GM10847 (cell line): ENCODE measurements around the gene CAMTA1.

ENCODE experiments used
- POLR2A ChIP-seq: IDR thresholded peaks from 2 replicates; pipeline ENCODE4 v1.6.1; 2011; ENCODE audit not compliant: insufficient read length; ENCODE audit errors: extremely low read depth

The CAMTA1 gene

DNA sequence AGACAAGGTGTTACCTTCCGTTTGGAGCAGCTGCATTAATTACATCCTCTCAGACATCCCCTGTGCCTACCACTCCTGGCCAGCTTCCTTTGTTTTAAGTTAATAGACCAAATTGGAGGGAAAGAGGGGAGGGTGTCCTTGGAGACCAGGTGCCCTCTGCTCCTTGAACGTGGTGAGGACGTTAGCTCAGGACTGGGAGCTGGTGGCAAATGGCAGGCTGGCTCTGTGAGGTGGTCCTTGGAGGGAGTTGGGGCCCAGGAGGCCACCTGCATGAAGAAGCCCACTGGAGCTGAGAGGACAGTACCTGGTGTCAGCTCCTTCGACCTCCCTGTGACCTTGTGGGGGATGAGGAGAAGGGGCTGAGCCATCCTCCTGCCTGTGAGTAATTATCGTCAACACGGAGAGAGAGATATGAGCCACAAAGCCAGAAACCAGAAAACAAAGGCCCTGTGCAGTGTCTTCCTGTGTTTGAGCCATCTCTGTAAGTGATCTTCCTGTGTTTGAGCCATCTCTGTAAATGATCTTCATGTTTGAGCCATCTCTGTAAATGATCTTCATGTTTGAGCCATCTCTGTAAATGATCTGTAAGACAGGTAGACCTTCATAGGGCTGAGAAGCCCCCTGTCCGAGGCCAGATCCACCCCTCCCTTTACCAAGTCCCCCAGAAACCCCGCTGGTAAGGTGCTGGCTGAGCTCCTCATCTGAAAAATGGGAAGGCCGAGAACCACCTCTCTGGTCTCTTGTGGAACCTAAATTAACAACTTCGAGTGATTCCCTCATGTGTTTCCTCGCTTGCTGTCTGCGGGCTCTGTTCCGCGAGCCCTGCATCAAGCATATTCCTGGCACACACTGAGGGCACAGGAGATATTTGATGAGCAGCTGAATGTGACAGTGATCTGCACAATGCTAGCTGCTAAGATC is 126.0 kb downstream of the CAMTA1 start:
- TF ChIP-seq POLR2A = no peak

DNA sequence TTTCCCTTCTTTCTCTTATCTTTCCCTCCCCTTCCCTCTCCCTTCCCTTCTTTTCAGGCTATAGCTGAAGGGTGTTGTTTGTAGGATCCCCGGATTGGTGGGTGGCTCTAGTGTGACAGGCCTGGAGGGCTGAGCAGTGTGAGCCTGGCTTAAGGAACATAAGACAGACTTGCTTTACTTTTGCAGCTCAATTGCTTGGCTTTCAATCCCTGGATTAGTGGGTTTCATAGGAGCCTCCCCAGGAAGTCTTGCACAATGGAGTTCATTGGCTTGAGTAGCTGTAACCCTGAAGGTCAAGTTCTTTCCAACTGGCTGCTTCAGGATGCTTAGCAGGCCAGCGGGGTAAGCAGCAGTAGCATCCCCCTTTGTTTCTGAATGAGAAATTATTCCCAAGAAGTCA is 126.7 kb downstream of the CAMTA1 start:
- TF ChIP-seq POLR2A = no peak

DNA sequence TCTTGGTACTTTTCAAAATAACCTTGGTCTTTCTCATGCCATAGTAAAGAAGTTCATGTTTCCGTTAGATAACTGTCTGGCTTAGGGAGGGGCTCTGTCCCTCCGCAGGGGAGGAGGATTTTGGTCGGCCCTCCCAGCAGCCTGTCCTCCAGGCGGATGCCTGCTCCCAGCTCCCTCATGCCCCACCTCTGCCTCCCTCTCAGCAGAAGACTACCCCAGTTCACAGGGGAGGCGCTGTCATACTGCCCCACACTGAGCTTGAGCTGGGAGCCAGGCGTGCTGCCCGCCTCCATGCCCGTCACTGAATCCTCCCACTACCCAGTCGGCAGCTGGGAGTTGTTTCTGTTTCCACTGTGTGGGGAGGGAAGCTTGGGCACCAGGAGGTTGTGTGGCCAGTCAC is 127.3 kb downstream of the CAMTA1 start:
- TF ChIP-seq POLR2A = no peak

DNA sequence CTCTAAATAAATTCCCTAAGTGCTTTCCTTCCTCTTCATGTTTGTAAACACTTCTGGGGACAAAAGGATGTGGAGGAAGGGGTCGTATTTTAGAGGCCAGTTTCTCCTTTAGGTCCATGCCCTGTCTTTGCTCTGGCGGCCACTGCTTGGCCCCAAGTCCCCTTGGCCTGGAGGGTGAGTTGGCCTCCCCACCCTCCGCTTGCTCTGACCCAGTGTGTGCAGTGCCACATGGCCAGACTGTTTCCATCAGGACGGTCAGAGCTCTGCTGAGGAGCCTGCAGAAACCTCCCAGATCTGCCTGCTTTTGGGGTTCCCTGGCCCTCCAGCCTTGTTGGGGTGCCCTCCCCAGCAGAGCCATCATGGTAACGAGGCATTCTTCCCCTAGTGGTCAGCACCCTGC is 127.8 kb downstream of the CAMTA1 start:
- TF ChIP-seq POLR2A = no peak

DNA sequence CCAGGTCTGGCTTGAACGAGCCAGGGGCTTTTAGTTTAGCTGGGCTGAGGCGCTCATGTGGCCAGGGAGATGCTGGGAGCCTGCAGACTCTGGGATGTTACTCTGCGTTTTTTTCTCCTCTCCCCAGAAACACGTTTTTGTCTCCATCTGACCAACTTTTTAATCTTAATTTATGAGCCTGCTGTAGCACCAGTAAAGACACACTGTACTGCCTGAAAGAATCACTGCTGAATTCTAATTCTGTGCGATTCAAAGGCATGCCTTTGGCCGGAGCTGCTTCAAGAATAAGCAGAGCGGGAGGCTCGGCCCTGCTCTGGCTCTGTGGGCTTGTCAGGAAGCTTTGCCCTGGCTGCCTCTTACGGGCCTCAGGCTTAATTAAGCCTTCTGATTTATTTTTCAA is 129.5 kb downstream of the CAMTA1 start:
- no peak for TF ChIP-seq POLR2A

DNA sequence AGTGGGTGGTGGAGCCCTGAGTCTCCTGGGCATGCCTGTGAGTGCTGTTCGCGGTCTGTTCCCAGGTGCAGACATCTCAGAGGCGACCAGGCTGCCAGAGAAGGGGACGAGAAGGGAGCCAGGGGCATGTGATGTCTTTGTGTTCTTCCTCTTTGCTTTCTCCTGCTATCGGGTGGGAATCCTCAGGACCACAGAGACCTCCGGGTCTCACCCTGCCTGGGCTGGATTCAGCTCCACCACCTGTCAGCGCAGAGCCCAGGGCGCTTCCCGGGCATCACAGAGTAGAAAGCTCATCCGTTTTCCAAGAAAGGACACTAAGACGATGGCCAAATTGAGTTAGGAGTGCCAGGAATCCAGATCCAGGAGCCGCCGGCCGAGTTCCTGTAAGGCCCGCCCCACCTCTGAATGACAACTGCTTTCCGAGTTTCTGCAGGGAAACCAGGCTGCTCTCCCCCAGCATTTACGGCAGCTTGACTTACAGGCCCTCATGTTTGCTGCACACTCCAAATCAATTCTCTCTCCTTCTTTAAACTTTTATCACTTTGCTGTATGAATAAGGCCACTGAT is 130.8 kb downstream of the CAMTA1 start:
- TF ChIP-seq POLR2A = no peak

DNA sequence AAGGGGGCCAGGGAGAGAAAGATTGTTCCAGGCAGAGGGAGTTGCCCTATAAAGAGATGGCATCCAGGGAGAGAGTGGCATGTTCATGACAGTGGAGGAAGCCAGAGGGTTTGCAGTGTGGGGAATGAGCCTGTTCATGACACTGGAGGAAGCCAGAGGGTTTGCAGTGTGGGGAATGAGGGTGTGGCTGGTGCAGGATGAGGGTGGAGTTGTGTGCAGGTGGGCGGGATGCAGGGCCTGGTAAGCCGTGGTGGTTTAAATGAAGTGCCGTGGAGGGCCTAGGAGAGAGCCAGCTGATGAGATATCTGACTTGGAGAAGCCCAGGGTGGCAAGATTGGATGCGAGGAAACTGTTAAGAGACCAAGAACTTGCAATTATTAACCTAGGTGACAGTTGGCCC is 131.8 kb downstream of the CAMTA1 start:
- TF ChIP-seq POLR2A = no peak

DNA sequence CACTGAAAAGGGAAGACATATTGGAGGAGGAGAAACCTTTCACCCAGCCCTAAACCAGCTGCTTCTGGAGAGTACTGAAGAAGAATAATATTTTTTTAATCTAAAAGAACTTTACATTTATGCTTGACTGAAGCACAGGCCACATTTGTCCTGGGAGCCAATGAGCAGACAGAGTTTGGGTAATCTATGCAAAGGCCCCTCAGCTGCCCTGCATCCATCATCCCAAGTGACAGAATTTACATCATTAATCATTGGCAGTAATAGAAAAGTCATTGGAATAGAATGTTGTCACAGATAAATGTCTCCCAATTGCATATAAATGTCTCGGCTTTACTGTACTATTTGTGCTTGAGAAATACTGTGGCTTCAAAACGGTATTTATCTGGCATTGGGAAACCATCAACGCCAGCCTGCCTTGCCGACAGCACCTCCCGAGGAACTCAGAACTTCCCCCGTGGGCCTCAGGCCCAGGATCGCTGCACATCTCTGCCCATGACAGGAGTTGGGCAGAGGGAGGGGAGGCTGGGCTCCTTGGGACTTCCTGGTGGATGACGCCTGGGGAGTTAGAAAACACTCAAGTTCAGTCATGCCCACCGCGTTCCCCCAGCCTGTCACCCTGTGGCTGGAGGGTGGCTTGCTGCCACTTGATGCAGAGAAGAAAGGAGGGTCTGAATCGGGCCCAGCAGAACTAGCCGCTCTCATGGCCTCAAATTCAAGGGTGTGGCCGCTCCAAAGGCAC is 133.1 kb downstream of the CAMTA1 start:
- TF ChIP-seq POLR2A = no peak

DNA sequence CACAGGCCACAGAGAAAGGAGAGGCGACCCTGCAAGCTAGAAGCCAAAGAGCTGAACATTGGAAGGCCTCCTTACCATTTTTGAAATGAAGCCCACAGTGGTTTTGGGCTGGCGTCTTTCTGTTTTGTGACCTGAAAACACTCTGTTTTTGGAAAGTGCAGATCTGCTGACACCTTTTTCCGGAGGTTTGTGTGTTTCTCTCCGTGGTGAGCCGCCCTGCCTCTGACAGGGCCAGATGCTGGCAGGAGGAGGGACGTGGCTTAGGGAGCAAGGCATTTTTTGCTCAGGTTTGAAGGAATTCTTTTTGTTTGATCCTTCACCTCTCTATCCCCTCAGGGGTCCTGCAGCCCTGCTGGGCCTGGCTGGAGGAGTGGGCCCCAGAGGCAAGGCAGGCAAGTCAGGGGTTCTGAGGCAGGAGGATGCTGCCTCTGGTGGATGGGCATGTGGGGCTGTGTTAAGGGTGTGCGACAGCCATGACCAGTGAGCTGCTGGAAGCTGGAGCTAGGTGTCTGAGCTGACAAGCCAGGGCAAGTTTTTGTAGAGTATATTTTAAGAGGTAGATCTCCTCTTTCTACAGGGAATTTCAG is 133.8 kb downstream of the CAMTA1 start:
- TF ChIP-seq POLR2A = no peak

DNA sequence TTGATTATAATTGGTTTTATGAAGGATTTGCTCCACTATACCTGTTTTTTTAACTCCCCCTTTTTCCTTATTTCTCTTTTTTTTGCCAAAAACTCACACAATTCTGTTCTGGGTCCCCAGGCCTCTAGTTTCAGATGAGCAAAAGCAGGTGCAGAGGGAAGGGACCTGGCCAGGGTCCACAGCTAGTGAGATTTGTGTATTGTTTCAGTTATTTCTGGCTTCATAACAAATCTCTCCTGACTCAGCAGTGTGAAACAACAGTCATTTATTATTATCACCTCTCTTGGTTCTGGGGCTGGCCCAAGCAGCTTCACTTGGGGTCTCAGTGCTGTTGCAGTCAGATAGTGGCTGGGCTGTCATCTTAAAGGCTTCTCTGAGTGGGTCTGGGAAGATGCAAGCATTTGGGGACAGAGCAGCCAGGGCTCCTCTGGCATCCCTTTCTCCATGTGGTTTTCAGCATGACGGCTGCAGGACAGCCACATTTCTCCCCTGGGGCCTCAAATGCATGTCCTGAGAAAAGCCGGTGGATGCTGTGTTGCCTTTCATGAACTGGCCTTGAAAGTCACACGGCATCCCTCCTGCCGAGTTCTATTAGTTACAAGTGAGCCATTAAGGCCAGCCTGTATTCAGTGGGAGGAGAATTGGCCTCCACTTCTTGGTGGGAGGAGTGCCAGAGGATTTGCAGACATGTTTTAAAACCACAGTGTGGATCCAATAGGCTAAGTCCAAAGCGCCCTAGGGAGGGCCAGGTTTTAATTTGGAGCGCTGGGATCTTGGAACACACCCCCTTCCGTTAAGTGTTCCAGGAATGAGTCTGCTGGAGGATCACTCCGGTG is 137.1 kb downstream of the CAMTA1 start:
- no peak for TF ChIP-seq POLR2A

DNA sequence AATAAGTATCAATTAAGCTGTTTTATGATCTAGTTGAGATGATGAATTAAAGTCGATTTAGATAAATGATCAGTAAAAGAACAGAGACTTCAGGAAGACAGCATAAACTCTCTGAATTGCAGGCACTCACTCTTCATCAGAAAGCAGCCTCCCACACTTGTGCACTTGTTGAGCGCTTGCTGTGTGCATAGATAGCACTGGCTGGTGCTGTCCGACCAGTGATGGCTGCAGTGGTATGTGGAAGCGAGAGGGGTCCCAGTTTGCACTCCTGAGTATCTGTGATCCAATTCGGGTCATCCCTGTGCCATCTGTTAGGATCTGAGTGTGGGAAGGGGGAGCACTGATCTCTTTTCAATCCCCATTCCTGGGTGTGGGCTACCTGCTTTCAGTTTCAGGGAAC is 137.8 kb downstream of the CAMTA1 start:
- TF ChIP-seq POLR2A = no peak

DNA sequence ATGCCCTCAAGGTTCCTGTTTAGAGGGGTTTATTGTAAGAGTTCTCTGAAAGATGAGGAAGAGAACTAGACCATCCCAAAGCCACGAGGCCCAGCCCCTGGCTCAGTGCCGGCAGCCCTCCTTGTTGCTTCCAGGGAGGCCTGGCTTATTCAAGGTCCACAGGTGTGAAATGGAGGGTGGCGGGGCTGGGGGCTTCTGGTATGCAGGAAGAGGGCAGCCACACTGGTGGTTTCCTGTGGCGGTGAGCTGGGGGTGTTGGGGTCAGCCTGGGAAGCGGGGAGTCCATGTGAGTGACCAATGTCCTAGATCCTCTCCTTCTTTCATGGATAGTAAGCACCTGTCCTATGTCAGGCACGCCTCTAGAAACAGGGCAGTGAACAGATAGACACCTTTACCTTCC is 138.2 kb downstream of the CAMTA1 start:
- no peak for TF ChIP-seq POLR2A

DNA sequence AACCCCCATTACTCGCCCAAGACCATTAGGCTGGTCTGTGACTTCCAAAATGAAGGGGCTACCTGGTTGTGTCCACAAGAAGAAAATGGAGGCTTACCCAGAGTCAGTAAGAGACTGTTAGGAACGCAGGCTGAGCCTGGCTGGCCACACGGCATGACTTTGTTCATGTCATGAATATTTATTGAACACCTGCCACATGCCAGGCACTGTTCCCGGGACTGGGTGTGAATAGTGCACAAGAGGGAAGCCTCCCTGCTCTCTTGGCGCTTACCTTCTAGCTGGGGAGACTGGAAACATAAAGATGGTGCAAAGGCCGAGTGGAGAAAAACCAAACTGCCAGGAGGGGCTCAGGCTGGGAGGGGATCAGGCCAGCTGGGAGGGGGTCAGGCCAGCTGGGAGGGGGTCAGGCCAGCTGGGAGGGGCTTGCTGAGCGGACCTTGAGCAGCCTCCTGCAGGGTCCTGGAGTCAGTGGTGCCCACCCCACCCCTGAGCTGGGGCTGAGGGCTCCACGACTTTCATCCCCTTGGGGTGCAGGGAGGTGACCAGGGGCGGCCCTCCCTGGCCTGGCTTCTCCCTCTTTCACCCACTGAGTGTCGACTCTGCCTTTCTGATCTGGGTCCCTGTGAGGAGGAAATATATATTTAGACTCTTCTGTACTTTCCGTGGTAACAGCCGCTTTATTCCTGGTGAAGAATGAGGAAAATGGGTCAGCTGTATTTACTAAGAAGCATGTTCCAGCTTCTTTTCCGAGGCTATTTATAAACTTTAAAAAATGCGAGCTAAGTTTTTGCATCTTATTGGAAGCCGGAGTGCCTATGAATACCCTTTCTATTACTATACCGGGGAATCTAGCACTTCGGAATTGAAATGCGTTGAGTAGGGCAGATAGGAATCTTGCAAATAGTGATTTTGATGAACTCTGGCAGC is 139.0 kb downstream of the CAMTA1 start:
- no peak for TF ChIP-seq POLR2A

DNA sequence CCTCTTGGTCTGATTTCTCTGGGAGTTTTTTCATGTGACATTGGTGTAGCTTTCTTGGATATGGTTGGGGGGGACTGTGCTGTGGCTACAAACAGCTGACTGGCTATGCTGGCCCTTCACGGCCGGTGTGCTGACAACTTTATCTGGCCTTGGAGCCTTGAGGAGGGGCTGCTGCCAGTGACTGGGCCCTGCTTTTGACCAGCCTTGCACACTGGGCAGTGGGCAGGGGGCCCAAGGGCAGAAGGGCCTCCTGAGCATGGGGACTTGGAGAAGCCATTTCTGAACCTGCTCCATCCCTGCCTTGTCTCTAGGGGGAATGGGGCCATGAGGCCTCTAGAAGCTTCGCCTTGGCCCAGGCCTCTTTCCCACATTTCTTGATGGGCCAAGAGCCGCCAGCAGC is 139.6 kb downstream of the CAMTA1 start:
- TF ChIP-seq POLR2A = no peak
